H9 (cell line): ENCODE measurements around the gene PRRC2B. TPM values are rescaled to one million over a fixed set of nuclear protein-coding genes. Genes with fewer than 3 reads are reported as not detected.

ENCODE experiments used
- DNase-seq: peaks from one replicate; pipeline ENCODE4 v3.0.0-alpha.2; 2017
- H2AFZ ChIP-seq: one replicate; pipeline ENCODE4 v1.6.1; 2013; ENCODE audit warnings: mild to moderate bottlenecking, low read length, control low read depth, moderate library complexity
- H2AK5ac ChIP-seq: 2 replicates; pipeline ENCODE4 v1.6.1; 2013; ENCODE audit warnings: low read length, control low read depth, mixed read lengths; ENCODE audit not compliant: insufficient read length
- H2BK120ac ChIP-seq: one replicate; pipeline ENCODE4 v1.6.1; 2013; ENCODE audit warnings: low read depth, mild to moderate bottlenecking, low read length, control low read depth, inconsistent platforms; ENCODE audit not compliant: poor library complexity, severe bottlenecking
- H2BK12ac ChIP-seq: 2 replicates; pipeline ENCODE4 v1.6.1; 2013; ENCODE audit warnings: low read length, control low read depth, mixed read lengths, low read depth; ENCODE audit not compliant: insufficient read length
- H2BK15ac ChIP-seq: 2 replicates; pipeline ENCODE4 v1.6.1; 2013; ENCODE audit warnings: low read depth, low read length, control low read depth
- H2BK20ac ChIP-seq: one replicate; pipeline ENCODE4 v1.6.1; 2013; ENCODE audit warnings: low read depth, mild to moderate bottlenecking, low read length, control low read depth, inconsistent platforms; ENCODE audit not compliant: poor library complexity, severe bottlenecking
- H2BK5ac ChIP-seq: 2 replicates; pipeline ENCODE4 v1.6.1; 2013; ENCODE audit warnings: low read length, control low read depth, mixed read lengths; ENCODE audit not compliant: insufficient read length
- H3K14ac ChIP-seq: 2 replicates; pipeline ENCODE4 v1.6.1; 2013; ENCODE audit warnings: low read length, control low read depth; ENCODE audit not compliant: insufficient read depth
- H3K18ac ChIP-seq: 2 replicates; pipeline ENCODE4 v1.6.1; 2013; ENCODE audit warnings: low read depth, mild to moderate bottlenecking, mixed read lengths, low read length, control low read depth; ENCODE audit not compliant: insufficient read length
- H3K23ac ChIP-seq: 2 replicates; pipeline ENCODE4 v1.6.1; 2013; ENCODE audit warnings: low read length, control low read depth, mixed read lengths, low read depth; ENCODE audit not compliant: insufficient read length
- H3K23me2 ChIP-seq: 2 replicates; pipeline ENCODE4 v1.6.1; 2013; ENCODE audit warnings: low read depth, mild to moderate bottlenecking, mixed read lengths, low read length, control low read depth; ENCODE audit not compliant: insufficient read length, poor library complexity, severe bottlenecking
- H3K27ac ChIP-seq: 2 replicates; pipeline ENCODE4 v1.5.1; 2013; ENCODE audit warnings: low read length, control low read depth, mixed read lengths, low read depth; ENCODE audit not compliant: insufficient read length
- H3K27me3 ChIP-seq: 2 replicates; pipeline ENCODE4 v1.6.1; 2013; ENCODE audit warnings: low read length, control low read depth, inconsistent platforms; ENCODE audit not compliant: insufficient read depth
- H3K4ac ChIP-seq: 2 replicates; pipeline ENCODE4 v1.6.1; 2013; ENCODE audit warnings: low read depth, mild to moderate bottlenecking, control low read depth, inconsistent platforms, low read length, moderate library complexity
- H3K4me1 ChIP-seq: 2 replicates; pipeline ENCODE4 v1.6.1; 2013; ENCODE audit warnings: low read length, control low read depth, inconsistent platforms; ENCODE audit not compliant: insufficient read depth
- H3K4me2 ChIP-seq: 2 replicates; pipeline ENCODE4 v1.6.1; 2013; ENCODE audit warnings: low read length, control low read depth, mixed read lengths; ENCODE audit not compliant: insufficient read length, insufficient read depth
- H3K56ac ChIP-seq: 2 replicates; pipeline ENCODE4 v1.6.1; 2013; ENCODE audit warnings: low read depth, mild to moderate bottlenecking, mixed read lengths, low read length, control low read depth; ENCODE audit not compliant: insufficient read length
- H3K79me1 ChIP-seq: 2 replicates; pipeline ENCODE4 v1.6.1; 2013; ENCODE audit warnings: low read depth, mild to moderate bottlenecking, moderate library complexity, low read length, control low read depth, inconsistent platforms; ENCODE audit not compliant: insufficient read depth, poor library complexity, severe bottlenecking
- H3K79me2 ChIP-seq: 2 replicates; pipeline ENCODE4 v1.6.1; 2013; ENCODE audit warnings: low read length, control low read depth, inconsistent platforms; ENCODE audit not compliant: insufficient read depth
- H3K9ac ChIP-seq: 2 replicates; pipeline ENCODE4 v1.6.1; 2013; ENCODE audit warnings: low read length, control low read depth, mixed read lengths; ENCODE audit not compliant: insufficient read length; ENCODE audit errors: extremely low read depth
- H3K9me3 ChIP-seq: one replicate; pipeline ENCODE4 v1.6.1; 2013; ENCODE audit warnings: low read depth, low read length, inconsistent platforms; ENCODE audit not compliant: control insufficient read depth
- H3T11ph ChIP-seq: one replicate; pipeline ENCODE4 v1.6.1; 2013; ENCODE audit warnings: mild to moderate bottlenecking, low read length, control low read depth, inconsistent platforms
- H4K20me1 ChIP-seq: one replicate; pipeline ENCODE4 v1.6.1; 2013; ENCODE audit not compliant: control insufficient read depth, insufficient read length, insufficient read depth
- H4K5ac ChIP-seq: 2 replicates; pipeline ENCODE4 v1.6.1; 2013; ENCODE audit warnings: low read depth, mild to moderate bottlenecking, mixed read lengths, low read length, control low read depth; ENCODE audit not compliant: insufficient read length
- H4K8ac ChIP-seq: replicated peaks from 2 replicates; pipeline ENCODE4 v1.6.1; 2013; ENCODE audit warnings: low read length, control low read depth, mixed read lengths, low read depth; ENCODE audit not compliant: insufficient read length
- H4K91ac ChIP-seq: 2 replicates; pipeline ENCODE4 v1.6.1; 2013; ENCODE audit warnings: low read depth, mild to moderate bottlenecking, moderate library complexity, mixed read lengths, low read length, control low read depth; ENCODE audit not compliant: insufficient read length
- H3K27ac Mint-ChIP-seq, 3 experiments: 2 replicates in 2 of 3; 3 replicates in 1 of 3; pipeline ENCODE4 v1.8.0; 2020 to 2021; ENCODE audit warnings: mixed read lengths in 3 of 3, mild to moderate bottlenecking in 1 of 3, moderate library complexity in 1 of 3
- H3K27me3 Mint-ChIP-seq: 2 replicates; pipeline ENCODE4 v1.8.0; 2021; ENCODE audit warnings: low read depth, mild to moderate bottlenecking, moderate library complexity, mixed read lengths
- H3K36me3 Mint-ChIP-seq, 3 experiments: 2 replicates in 2 of 3; 3 replicates in 1 of 3; pipeline ENCODE4 v1.8.0; 2020 to 2021; ENCODE audit warnings: low read depth in 3 of 3, mixed read lengths in 3 of 3; ENCODE audit not compliant: insufficient read depth in 1 of 3
- H3K4me1 Mint-ChIP-seq, 2 experiments: 2 replicates each; pipeline ENCODE4 v1.8.0; 2020; ENCODE audit warnings: mixed read lengths in 2 of 2
- H3K4me3 Mint-ChIP-seq, 2 experiments: 2 replicates in 1 of 2; 3 replicates in 1 of 2; pipeline ENCODE4 v1.8.0; 2020 to 2021; ENCODE audit warnings: mild to moderate bottlenecking in 2 of 2, mixed read lengths in 2 of 2, moderate library complexity in 1 of 2
- H3K9me3 Mint-ChIP-seq, 2 experiments: 2 replicates in 1 of 2; 3 replicates in 1 of 2; pipeline ENCODE4 v1.8.0; 2020; ENCODE audit warnings: mild to moderate bottlenecking in 2 of 2, mixed read lengths in 2 of 2, moderate library complexity in 1 of 2
- CTCF ChIP-seq: fragments of 200-600 bp; sonication (generic); conservative IDR thresholded peaks from 3 replicates; pipeline ENCODE4 v1.8.0; 2021; ENCODE audit warnings: antibody characterized with exemption, mild to moderate bottlenecking
- WGBS: extraction: QIAGEN DNeasy Blood & Tissue Kit; methylation state at CpG from one replicate; pipeline ENCODE4 v1.1.7; 2013; ENCODE audit warnings: missing lambda C conversion rate, low lambda C conversion rate, mixed read lengths; ENCODE audit not compliant: insufficient read length; ENCODE audit errors: extremely low coverage; 5-methylcytosine and 5-hydroxymethylcytosine counted together
- total RNA-seq: library from RNA; stranded (reverse); gene quantifications from 2 replicates; pipeline ENCODE4 v1.2.1, GENCODE V29; 2021

PRRC2B gene
- total RNA-seq, 1 experiment from 2014 or later: 251 TPM

- Histone ChIP-seq H3K27me3 (no peaks in the 10 kb centered on the region), H4K5ac (no peak overlapping the region), H3K4me1 (no peaks in the 10 kb centered on the region), H3K18ac (no peak overlapping the region), H3K23me2 (no peaks in the 10 kb centered on the region), H3K23ac (no peak overlapping the region), H3T11ph (no peak overlapping the region), H3K9me3 (no peaks in the 10 kb centered on the region), H2BK120ac (no peak overlapping the region), H2BK15ac (no peak overlapping the region), H3K9ac (no peak overlapping the region), H4K20me1 (peaks cover 3% of the 10 kb centered on the region), H2BK20ac (no peak overlapping the region), H3K79me1 (no peaks in the 10 kb centered on the region), H3K14ac (no peak overlapping the region), H3K79me2 (no peaks in the 10 kb centered on the region), H2AFZ (no peak overlapping the region), H2AK5ac (no peak overlapping the region), H3K4ac (no peak overlapping the region), H3K27ac (no peak overlapping the region), H4K91ac (no peak overlapping the region), H4K8ac (no peak overlapping the region), H3K4me2 (no peak overlapping the region), H3K56ac (no peak overlapping the region), H2BK5ac (no peak overlapping the region), H2BK12ac (no peak overlapping the region)
- Mint-ChIP-seq H3K27me3 (peaks cover 1% of the 10 kb centered on the region; the same call in 1 of the 2 replicates), H3K4me3 (no peak overlapping the region), H3K27ac (peak overlapping the region in 2 of 3 experiments; percentile 70 to 95; a peak in 4 of 7 replicates), H3K4me1 (peaks cover 11 to 21% of the 10 kb centered on the region in 2 experiments; a peak in 3 of 4 replicates), H3K9me3 (no peaks in the 10 kb centered on the region), H3K36me3 (peaks cover 50 to 94% (median 82%) of the 10 kb centered on the region in 3 experiments)
- WGBS: no CpG with 5 or more reads among the region's 10 CpGs
- DNase-seq: no peak
- no peak for TF ChIP-seq CTCF
Measured at GRCh38 chr9:131496844-131497405, 103.0 kb downstream of the PRRC2B start.
